Measurements from ENCODE around the gene C19orf33. TPM values are rescaled to one million over a fixed set of nuclear protein-coding genes. Genes with fewer than 3 reads are reported as not detected.

C19orf33 gene
- total RNA-seq, 1 experiment from 2014 or later = 16.1 TPM

GRCh38 chr19:38288123-38288855 is 15.8 kb upstream of the C19orf33 start:
- POLR2A ChIA-PET = no interaction called here
- TF ChIP-seq, protein P1, sequence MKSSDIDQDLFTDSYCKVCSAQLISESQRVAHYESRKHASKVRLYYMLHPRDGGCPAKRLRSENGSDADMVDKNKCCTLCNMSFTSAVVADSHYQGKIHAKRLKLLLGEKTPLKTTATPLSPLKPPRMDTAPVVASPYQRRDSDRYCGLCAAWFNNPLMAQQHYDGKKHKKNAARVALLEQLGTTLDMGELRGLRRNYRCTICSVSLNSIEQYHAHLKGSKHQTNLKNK (CRISPR knock-in tag; IDR thresholded peaks at IDR 0.05) = no peak
- TF ChIP-seq NR2C2 (CRISPR knock-in tag; IDR thresholded peaks at IDR 0.05) (no peak), TEAD1 (CRISPR knock-in tag; IDR thresholded peaks at IDR 0.05) (no peak), E2F5 (CRISPR knock-in tag; IDR thresholded peaks at IDR 0.05) (no peak), PRDM15 (CRISPR knock-in tag; IDR thresholded peaks at IDR 0.05) (no peak)
- Mint-ChIP-seq H3K36me3 (peaks cover 59% of the 10 kb centered on the region), H3K4me1 (no peaks in the 10 kb centered on the region), H3K27ac (no peak overlapping the region), H3K9me3 (no peaks in the 10 kb centered on the region), H3K27me3 (ENCODE audit: low read depth) (no peaks in the 10 kb centered on the region), H3K4me3 (no peak overlapping the region)
- ATAC-seq (no peak), DNase-seq (ENCODE audit: low spot score) (no peak)
- CTCF ChIA-PET = interaction anchor here (1.2 kb wide), 1 partner anchor 44 kb away, joined by 4 read pairs; no protein-coding TSS in a partner anchor

DNA sequence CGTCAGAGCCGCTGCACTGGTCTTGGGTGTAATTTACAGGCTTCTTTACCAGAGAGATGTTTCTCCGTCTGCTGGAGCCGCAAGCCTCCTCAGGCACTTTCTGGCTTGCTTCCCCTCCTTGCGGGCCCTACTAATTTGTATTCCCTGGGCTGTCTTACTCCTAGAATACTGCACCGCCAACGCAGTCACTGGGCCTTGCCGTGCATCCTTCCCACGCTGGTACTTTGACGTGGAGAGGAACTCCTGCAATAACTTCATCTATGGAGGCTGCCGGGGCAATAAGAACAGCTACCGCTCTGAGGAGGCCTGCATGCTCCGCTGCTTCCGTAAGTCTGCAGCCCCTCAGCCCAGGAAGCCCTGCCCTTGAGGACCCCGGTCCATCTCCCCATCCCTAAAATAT is 14.1 kb upstream of the C19orf33 start:
- ATAC-seq = no peak
- ChIA-PET POLR2A (no interaction called here), CTCF (interaction anchor here (1.1 kb wide), 1 partner anchor 46 kb away, joined by 3 read pairs; no protein-coding TSS in a partner anchor)
- peaks cover 54% of the 10 kb centered on the region for H3K36me3 Mint-ChIP-seq
- no peak for TF ChIP-seq GTF2I (CRISPR knock-in tag; conservative IDR thresholded peaks at IDR 0.05)
- TF ChIP-seq, protein P2, sequence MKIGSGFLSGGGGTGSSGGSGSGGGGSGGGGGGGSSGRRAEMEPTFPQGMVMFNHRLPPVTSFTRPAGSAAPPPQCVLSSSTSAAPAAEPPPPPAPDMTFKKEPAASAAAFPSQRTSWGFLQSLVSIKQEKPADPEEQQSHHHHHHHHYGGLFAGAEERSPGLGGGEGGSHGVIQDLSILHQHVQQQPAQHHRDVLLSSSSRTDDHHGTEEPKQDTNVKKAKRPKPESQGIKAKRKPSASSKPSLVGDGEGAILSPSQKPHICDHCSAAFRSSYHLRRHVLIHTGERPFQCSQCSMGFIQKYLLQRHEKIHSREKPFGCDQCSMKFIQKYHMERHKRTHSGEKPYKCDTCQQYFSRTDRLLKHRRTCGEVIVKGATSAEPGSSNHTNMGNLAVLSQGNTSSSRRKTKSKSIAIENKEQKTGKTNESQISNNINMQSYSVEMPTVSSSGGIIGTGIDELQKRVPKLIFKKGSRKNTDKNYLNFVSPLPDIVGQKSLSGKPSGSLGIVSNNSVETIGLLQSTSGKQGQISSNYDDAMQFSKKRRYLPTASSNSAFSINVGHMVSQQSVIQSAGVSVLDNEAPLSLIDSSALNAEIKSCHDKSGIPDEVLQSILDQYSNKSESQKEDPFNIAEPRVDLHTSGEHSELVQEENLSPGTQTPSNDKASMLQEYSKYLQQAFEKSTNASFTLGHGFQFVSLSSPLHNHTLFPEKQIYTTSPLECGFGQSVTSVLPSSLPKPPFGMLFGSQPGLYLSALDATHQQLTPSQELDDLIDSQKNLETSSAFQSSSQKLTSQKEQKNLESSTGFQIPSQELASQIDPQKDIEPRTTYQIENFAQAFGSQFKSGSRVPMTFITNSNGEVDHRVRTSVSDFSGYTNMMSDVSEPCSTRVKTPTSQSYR (CRISPR knock-in tag; IDR thresholded peaks at IDR 0.05) = no peak
- TF ChIP-seq CTCF (IDR thresholded peaks at IDR 0.05) = no peak
- no peak for TF ChIP-seq GABPB1 (CRISPR knock-in tag; IDR thresholded peaks at IDR 0.05)
- TF ChIP-seq, protein P3, sequence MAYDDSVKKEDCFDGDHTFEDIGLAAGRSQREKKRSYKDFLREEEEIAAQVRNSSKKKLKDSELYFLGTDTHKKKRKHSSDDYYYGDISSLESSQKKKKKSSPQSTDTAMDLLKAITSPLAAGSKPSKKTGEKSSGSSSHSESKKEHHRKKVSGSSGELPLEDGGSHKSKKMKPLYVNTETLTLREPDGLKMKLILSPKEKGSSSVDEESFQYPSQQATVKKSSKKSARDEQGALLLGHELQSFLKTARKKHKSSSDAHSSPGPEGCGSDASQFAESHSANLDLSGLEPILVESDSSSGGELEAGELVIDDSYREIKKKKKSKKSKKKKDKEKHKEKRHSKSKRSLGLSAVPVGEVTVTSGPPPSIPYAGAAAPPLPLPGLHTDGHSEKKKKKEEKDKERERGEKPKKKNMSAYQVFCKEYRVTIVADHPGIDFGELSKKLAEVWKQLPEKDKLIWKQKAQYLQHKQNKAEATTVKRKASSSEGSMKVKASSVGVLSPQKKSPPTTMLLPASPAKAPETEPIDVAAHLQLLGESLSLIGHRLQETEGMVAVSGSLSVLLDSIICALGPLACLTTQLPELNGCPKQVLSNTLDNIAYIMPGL (CRISPR knock-in tag; IDR thresholded peaks at IDR 0.05) = no peak
- TF ChIP-seq ZNF416 (CRISPR knock-in tag; IDR thresholded peaks at IDR 0.05) = no peak
- TF ChIP-seq TEAD1 (CRISPR knock-in tag; IDR thresholded peaks at IDR 0.05) = no peak
- no peak for TF ChIP-seq KAT7 (CRISPR knock-in tag; IDR thresholded peaks at IDR 0.05; ENCODE audit: borderline replicate concordance)
- TF ChIP-seq IRF1 (CRISPR knock-in tag; IDR thresholded peaks at IDR 0.05) = no peak
- TF ChIP-seq RELA (CRISPR knock-in tag; IDR thresholded peaks at IDR 0.05; ENCODE audit: borderline replicate concordance) = no peak
- TF ChIP-seq, protein P4, sequence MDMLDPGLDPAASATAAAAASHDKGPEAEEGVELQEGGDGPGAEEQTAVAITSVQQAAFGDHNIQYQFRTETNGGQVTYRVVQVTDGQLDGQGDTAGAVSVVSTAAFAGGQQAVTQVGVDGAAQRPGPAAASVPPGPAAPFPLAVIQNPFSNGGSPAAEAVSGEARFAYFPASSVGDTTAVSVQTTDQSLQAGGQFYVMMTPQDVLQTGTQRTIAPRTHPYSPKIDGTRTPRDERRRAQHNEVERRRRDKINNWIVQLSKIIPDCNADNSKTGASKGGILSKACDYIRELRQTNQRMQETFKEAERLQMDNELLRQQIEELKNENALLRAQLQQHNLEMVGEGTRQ (CRISPR knock-in tag; IDR thresholded peaks at IDR 0.05) = no peak
- TF ChIP-seq FOXK1 (CRISPR knock-in tag; IDR thresholded peaks at IDR 0.05) = no peak
- no peak overlapping the region for H3K27ac Mint-ChIP-seq
- DNase-seq (ENCODE audit: low spot score) = no peak
- no peak overlapping the region for H3K4me3 Mint-ChIP-seq
- no peaks in the 10 kb centered on the region for H3K9me3 Mint-ChIP-seq
- H3K27me3 Mint-ChIP-seq (ENCODE audit: low read depth) = no peaks in the 10 kb centered on the region
- H3K4me1 Mint-ChIP-seq = no peaks in the 10 kb centered on the region
